Body of pancreas (tissue), 4 donors: ENCODE measurements around the gene MRPS18A. TPM values are rescaled to one million over a fixed set of nuclear protein-coding genes. Genes with fewer than 3 reads are reported as not detected.
A peak's percentile ranks its signal among the peaks of the same experiment; 100 is the strongest.

Experiments
- ATAC-seq: fragments of 150-250 bp; one replicate; pipeline ENCODE4 v1.9.1; 2016
- DNase-seq, 4 donors: peaks; one replicate each; pipeline ENCODE4 v3.0.0-alpha.2; 2019
- H3K27ac ChIP-seq, 4 donors: fragments of 200-600 bp; sonication (generic); 1 replicate in 3 of 4; 2 replicates in 1 of 4; pipeline versions ENCODE4 v1.5.1 to v1.6.1; 2016 to 2019; ENCODE audit warnings: mild to moderate bottlenecking in 1 of 4, mixed read lengths in 1 of 4, moderate library complexity in 1 of 4
- H3K27me3 ChIP-seq, 2 donors: fragments of 200-600 bp; sonication (generic); one replicate each; pipeline ENCODE4 v1.6.0; 2016; ENCODE audit warnings: mild to moderate bottlenecking in 1 of 2
- H3K36me3 ChIP-seq, 2 donors: fragments of 200-600 bp; sonication (generic); replicated peaks in 1 of 2; 2 replicates each; pipeline ENCODE4 v1.5.1; 2016; ENCODE audit warnings: low read depth in 2 of 2; ENCODE audit not compliant: insufficient read depth in 1 of 2
- H3K4me1 ChIP-seq: fragments of 200-600 bp; sonication (generic); one replicate; pipeline ENCODE4 v1.6.0; 2016
- H3K4me3 ChIP-seq, 2 donors: fragments of 200-600 bp; sonication (generic); 1 replicate in 1 of 2; 2 replicates in 1 of 2; pipeline ENCODE4 v1.5.1; 2016 to 2019
- H3K9me3 ChIP-seq, 3 donors: fragments of 200-600 bp; sonication (generic); 1 replicate in 2 of 3; 2 replicates in 1 of 3; pipeline ENCODE4 v1.5.1; 2016
- POLR2A ChIP-seq, 3 donors: fragments of 450-650 bp; IDR thresholded peaks; one replicate each; pipeline ENCODE4 v1.6.1; 2016; ENCODE audit warnings: antibody characterized with exemption in 3 of 3, mild to moderate bottlenecking in 2 of 3
- WGBS, 2 donors: methylation state at CpG; one replicate each; pipeline ENCODE4 v1.1.5; 2017; 5-methylcytosine and 5-hydroxymethylcytosine counted together
- intact Hi-C: fragments of 100-400 bp; cut with DNase I; formaldehyde crosslinking; loops from one replicate; pipeline ENCODE4 v1.15.1; 2023
- total RNA-seq, 2 donors: library from RNA; depleted of rRNA; stranded (reverse); fragments of >200 nt; gene quantifications; one replicate each; pipeline ENCODE4 v1.1.0, GENCODE V29; 2016
- TF ChIP-seq, protein P1 (sequence below), 7 experiments: fragments of 450-650 bp in 4 of 7; fragments of 200-600 bp in 3 of 7; sonication (generic) in 3 of 7; IDR thresholded peaks; one replicate each; pipeline ENCODE4 v1.5.1; 2016 to 2019; ENCODE audit warnings: antibody characterized with exemption in 7 of 7

MRPS18A gene
- total RNA-seq, 2 donors from 2014 or later: 16.9 to 36.3 TPM

DNA sequence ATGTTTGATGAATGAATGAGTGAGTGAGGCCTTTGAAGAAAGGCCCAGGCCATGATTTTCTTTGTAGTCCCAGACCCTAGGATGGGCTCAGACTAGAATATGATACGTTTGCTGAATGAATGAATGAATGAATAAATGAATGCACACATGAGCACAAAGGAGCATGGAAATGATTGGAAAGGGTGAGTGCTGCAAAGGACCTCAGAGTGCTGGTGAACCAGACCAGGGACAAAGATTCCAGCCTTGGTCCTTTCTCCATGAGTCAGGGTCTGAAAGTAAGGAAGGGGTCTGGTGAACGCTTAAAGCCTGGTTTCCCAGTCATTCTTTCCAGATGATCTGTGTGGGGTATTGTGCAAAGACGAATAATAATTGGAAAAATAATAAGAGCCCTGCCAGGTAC, 40.0 kb upstream of the MRPS18A start:
- TF ChIP-seq, protein P1, sequence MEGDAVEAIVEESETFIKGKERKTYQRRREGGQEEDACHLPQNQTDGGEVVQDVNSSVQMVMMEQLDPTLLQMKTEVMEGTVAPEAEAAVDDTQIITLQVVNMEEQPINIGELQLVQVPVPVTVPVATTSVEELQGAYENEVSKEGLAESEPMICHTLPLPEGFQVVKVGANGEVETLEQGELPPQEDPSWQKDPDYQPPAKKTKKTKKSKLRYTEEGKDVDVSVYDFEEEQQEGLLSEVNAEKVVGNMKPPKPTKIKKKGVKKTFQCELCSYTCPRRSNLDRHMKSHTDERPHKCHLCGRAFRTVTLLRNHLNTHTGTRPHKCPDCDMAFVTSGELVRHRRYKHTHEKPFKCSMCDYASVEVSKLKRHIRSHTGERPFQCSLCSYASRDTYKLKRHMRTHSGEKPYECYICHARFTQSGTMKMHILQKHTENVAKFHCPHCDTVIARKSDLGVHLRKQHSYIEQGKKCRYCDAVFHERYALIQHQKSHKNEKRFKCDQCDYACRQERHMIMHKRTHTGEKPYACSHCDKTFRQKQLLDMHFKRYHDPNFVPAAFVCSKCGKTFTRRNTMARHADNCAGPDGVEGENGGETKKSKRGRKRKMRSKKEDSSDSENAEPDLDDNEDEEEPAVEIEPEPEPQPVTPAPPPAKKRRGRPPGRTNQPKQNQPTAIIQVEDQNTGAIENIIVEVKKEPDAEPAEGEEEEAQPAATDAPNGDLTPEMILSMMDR (IDR thresholded peaks at IDR 0.05): no peak
- TF ChIP-seq POLR2A (IDR thresholded peaks at IDR 0.05): no peak
- no peak overlapping the region for H3K27ac ChIP-seq
- no peak for DNase-seq
- H3K27me3 ChIP-seq: no peaks in the 10 kb centered on the region
- 58 to 67% methylated on average over 3 of the region's 3 CpGs for WGBS, 2 donors
- ATAC-seq: no peak
- H3K4me1 ChIP-seq: no peaks in the 10 kb centered on the region
- H3K4me3 ChIP-seq: no peak overlapping the region
- no peaks in the 10 kb centered on the region for H3K36me3 ChIP-seq
- H3K9me3 ChIP-seq: no peaks in the 10 kb centered on the region
- intact Hi-C loops: no loop called here

DNA sequence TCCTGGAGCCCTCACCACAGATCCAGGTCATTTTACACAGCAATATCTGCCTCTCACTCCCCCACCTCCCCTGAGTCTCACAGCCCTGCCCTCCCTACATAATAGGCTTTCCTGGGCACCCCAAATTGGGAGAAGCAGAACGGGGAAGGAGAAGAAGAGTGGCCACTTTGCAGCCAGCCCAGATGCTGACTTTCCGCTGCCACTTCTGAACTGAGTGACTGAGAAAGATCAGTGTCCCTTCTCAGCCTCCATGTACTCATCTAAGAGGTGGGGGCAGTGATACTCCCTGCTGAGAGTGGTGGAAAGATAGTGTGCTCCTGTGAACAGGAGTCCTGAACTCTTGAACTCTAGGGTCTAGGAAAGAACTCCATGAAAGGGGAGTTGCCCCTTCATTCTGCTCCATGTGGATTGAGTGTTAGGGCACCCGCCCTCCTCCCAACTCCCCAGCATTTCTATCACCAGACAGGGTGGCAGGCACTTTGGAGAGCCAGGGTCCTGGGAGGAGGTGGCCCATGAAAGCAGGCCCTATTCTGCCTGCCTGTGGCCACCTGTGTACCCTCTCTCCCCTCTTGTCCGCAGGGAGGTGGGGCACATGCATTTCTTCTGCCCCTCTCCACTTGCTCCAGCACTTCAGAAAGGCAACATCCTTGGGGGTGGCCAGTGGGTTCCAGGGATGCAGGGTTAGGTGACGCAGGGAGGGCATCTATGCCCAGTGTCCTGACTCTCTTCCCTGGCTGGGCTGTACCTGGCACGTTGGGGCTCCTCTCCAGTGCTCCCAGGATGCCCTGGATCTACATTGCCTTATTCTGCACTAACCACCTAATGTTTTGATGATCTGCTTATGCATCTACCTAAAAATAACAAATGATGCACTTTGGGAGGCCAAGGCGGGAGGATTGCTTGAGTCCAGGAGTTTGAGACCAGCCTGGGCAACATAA, 38.3 kb upstream of the MRPS18A start:
- intact Hi-C loops: no loop called here

DNA sequence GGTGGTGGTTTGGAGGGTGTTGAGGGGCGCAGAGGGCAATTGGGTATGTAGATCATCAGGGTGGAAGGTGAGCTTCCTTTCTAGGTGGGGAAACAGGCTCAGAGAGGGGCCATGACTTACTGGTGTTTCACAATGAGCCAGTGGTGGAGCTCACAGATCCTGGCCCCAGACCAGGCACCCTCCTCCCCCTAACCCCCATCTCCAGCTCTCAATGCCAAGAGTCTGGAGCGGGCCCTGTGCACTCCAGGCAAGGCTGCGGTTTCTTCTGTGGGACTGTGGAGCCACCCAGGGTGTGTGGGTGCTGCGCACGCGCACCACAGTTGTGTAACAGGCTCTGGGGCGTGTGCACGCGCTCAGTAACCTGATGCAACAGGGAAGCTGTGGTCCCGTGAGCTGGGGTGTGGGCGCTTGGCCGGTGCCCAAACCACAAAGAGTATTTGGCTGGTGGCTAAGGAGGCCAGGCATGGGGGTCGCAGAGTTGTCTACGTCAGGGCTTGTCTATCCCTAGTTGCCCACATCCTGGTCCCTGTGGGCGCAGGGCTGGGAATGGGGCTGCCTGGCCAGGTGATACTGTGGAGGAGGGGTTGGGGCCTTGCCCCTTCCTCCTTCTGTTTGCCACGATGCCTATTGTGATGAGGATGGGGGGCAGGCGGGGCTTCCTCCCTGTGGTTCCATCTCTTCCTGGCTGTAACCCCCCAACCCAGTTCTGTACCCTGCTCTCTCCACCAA, 37.5 kb upstream of the MRPS18A start:
- intact Hi-C loops: loop anchor here (5.0 kb wide), 1 partner anchor 357 kb away; no protein-coding TSS in a partner anchor
- WGBS, 2 donors: 46 to 57% methylated on average over 16 to 17 of the region's 17 CpGs
- ATAC-seq: peak; percentile 47

More for the DNA sequence above, 38.3 kb upstream of the MRPS18A start:
- no peak for TF ChIP-seq POLR2A (IDR thresholded peaks at IDR 0.05)
- TF ChIP-seq, protein P1 (IDR thresholded peaks at IDR 0.05): no peak
- Histone ChIP-seq H3K9me3 (no peaks in the 10 kb centered on the region), H3K27me3 (no peaks in the 10 kb centered on the region), H3K36me3 (no peaks in the 10 kb centered on the region), H3K4me3 (no peak overlapping the region), H3K27ac (no peak overlapping the region), H3K4me1 (no peaks in the 10 kb centered on the region)
- DNase-seq (no peak), ATAC-seq (no peak)
- 81 to 84% methylated on average over 7 of the region's 7 CpGs for WGBS, 2 donors

DNA sequence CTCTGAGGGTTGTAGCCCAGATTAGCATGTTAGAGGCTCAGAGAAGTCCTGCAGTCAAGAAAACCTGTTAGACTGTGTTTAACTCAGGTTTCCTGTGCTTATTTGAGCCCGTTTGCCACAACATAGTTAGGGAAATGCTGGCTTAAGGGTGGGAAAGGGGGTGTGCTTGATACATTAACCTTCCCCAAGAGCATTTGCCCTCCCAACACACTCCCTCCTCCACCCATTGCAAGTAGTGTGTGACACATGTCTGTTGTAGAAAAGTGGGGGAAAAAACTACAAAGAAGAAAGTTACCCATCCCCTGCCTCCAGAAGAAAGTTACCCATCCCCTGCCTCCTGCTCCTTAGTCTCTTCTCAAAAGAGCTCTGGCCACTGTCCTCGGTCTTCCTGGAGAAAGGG, 36.8 kb upstream of the MRPS18A start:
- H3K36me3 ChIP-seq: no peaks in the 10 kb centered on the region
- no peak overlapping the region for H3K4me3 ChIP-seq
- no peak for TF ChIP-seq POLR2A (IDR thresholded peaks at IDR 0.05)
- TF ChIP-seq, protein P1 (IDR thresholded peaks at IDR 0.05): no peak
- WGBS, 2 donors: 75 to 77% methylated on average over 2 of the region's 2 CpGs
- H3K4me1 ChIP-seq: no peaks in the 10 kb centered on the region
- no peak for ATAC-seq
- DNase-seq: no peak
- intact Hi-C loops: loop anchor here (5.0 kb wide), 1 partner anchor 358 kb away; no protein-coding TSS in a partner anchor
- no peak overlapping the region for H3K27ac ChIP-seq
- H3K9me3 ChIP-seq: no peaks in the 10 kb centered on the region
- H3K27me3 ChIP-seq: no peaks in the 10 kb centered on the region

More for the DNA sequence above, 37.5 kb upstream of the MRPS18A start:
- H3K27ac ChIP-seq: no peak overlapping the region
- TF ChIP-seq, protein P1 (IDR thresholded peaks at IDR 0.05): no peak
- TF ChIP-seq POLR2A (IDR thresholded peaks at IDR 0.05): no peak
- H3K36me3 ChIP-seq: no peaks in the 10 kb centered on the region
- H3K4me3 ChIP-seq: no peak overlapping the region
- H3K9me3 ChIP-seq: no peaks in the 10 kb centered on the region
- no peaks in the 10 kb centered on the region for H3K27me3 ChIP-seq
- DNase-seq: peak; percentile 29 to 80 (median 68)
- H3K4me1 ChIP-seq: no peaks in the 10 kb centered on the region
